Transverse colon (tissue), 4 donors: ENCODE data around the gene PIP5K1B. TPM values are rescaled to one million over a fixed set of nuclear protein-coding genes. Genes with fewer than 3 reads are reported as not detected.
A peak's percentile ranks its signal among the peaks of the same experiment; 100 is the strongest.

ENCODE experiments used
- DNase-seq: peaks from one replicate; pipeline ENCODE4 v3.0.0-alpha.2; 2019
- H3K27ac ChIP-seq, 4 donors: fragments of 200-600 bp; sonication (generic); 2 replicates each; pipeline ENCODE4 v1.5.1; 2016 to 2018; ENCODE audit warnings: inconsistent platforms in 4 of 4
- H3K27me3 ChIP-seq: fragments of 200-600 bp; sonication (generic); 2 replicates; pipeline ENCODE4 v1.5.1; 2017; ENCODE audit warnings: inconsistent platforms
- H3K36me3 ChIP-seq, 4 donors: fragments of 200-600 bp; sonication (generic); 2 replicates each; pipeline ENCODE4 v1.5.1; 2017 to 2019; ENCODE audit warnings: inconsistent platforms in 4 of 4
- H3K4me1 ChIP-seq, 4 donors: fragments of 200-600 bp; sonication (generic); 2 replicates each; pipeline ENCODE4 v1.5.1; 2017 to 2020; ENCODE audit warnings: inconsistent platforms in 4 of 4
- H3K4me3 ChIP-seq, 4 donors: fragments of 200-600 bp; sonication (generic); 1 replicate in 1 of 4; 2 replicates in 3 of 4; pipeline versions ENCODE4 v1.5.1 to v1.6.1; 2017 to 2019; ENCODE audit warnings: inconsistent platforms in 4 of 4
- H3K9me3 ChIP-seq, 2 donors: fragments of 200-600 bp; sonication (generic); 2 replicates each; pipeline ENCODE4 v1.5.1; 2017 to 2019; ENCODE audit warnings: inconsistent platforms in 2 of 2
- EP300 ChIP-seq: sonication (generic); formaldehyde crosslinking; IDR thresholded peaks from one replicate; pipeline ENCODE4 v1.6.1; 2017; ENCODE audit warnings: antibody characterized with exemption, low read depth
- POLR2A ChIP-seq: fragments of 450-650 bp; IDR thresholded peaks from one replicate; pipeline ENCODE4 v1.6.1; 2016; ENCODE audit warnings: antibody characterized with exemption, mild to moderate bottlenecking, moderate library complexity
- POLR2AphosphoS5 ChIP-seq, 3 donors: sonication (generic); formaldehyde crosslinking; IDR thresholded peaks; one replicate each; pipeline ENCODE4 v1.6.1; 2016; ENCODE audit warnings: antibody characterized with exemption in 3 of 3
- WGBS, 2 donors: methylation state at CpG; one replicate each; pipeline ENCODE4 v1.1.5; 2018; ENCODE audit warnings: low coverage in 1 of 2; 5-methylcytosine and 5-hydroxymethylcytosine counted together
- in situ Hi-C, 4 donors: fragments of 200-750 bp; cut with MboI; loops; one replicate each; pipeline versions ENCODE4 v1.15.0 to v1.15.1; 2017; ENCODE audit warnings: low sequenced_read_pairs in 3 of 4, low pct_ligation_motif_present in 1 of 4, low pct_unique_long_range_greater_than_20kb in 1 of 4
- intact Hi-C: fragments of 100-400 bp; cut with DNase I; formaldehyde crosslinking; loops from one replicate; pipeline ENCODE4 v1.15.1; 2023; ENCODE audit warnings: low total_unique reads
- total RNA-seq, 4 donors: library from RNA; depleted of rRNA; stranded (reverse); fragments of >200 nt; gene quantifications; one replicate each; pipeline ENCODE4 v1.1.0, GENCODE V29; 2016
- TF ChIP-seq, protein P1 (sequence below), 5 experiments: fragments of 200-600 bp in 3 of 5; fragments of 450-650 bp in 2 of 5; sonication (generic) in 3 of 5; IDR thresholded peaks; 1 replicate in 2 of 5; 2 replicates in 3 of 5; pipeline ENCODE4 v1.5.1; 2016 to 2017; ENCODE audit warnings: antibody characterized with exemption in 5 of 5, inconsistent platforms in 3 of 5, mild to moderate bottlenecking in 2 of 5, moderate library complexity in 1 of 5

Gene PIP5K1B
- total RNA-seq, 4 donors from 2014 or later = 45.6 to 104 (median 76.0) TPM

DNA sequence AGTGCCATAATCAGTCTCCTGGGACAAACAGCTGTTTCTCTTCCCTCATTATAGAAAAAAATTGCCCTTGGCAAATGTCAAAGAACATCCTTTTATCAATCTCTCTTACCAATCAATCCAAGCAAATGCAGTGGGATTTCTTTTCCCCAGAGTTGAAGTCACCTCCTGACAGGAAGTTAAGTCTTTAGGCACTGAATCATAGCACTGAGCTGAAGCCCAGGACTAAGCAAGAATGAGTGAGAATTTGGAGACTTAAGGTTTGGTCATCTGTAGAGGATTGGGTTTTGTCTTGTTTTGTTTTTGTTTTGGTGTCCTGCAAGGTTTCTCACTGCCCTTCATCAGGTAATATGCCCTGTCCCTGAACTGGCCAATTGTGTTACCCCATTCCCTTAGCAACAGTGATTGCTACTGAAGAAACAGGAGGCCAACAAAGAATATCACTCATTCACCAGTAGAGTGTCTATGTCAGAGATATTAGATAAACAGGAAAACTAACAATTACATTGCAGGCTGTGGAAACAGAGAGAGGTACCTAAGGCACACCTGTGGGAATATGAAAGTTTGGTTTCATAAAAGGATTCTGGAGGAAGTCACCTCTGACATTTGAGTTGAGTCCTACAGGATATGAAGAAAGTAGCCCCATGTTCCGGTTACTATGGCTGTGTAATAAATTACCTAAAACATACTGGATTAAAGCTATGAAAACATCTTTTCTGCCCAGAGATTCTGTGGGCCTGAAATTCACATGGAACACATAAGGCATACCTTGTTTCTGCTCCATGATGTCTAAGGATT, 326.0 kb downstream of the PIP5K1B start:
- Histone ChIP-seq H3K9me3 (no peaks in the 10 kb centered on the region), H3K4me1 (peaks cover 0 to 4% (median 2%) of the 10 kb centered on the region in 4 donors), H3K27ac (no peak overlapping the region), H3K27me3 (no peaks in the 10 kb centered on the region), H3K36me3 (no peaks in the 10 kb centered on the region), H3K4me3 (no peak overlapping the region)
- 81 to 100% methylated on average over 1 of the region's 1 CpG for WGBS, 2 donors
- no peak for DNase-seq
- TF ChIP-seq POLR2A (no peak), POLR2AphosphoS5 (IDR thresholded peaks at IDR 0.05) (no peak), EP300 (no peak)
- TF ChIP-seq, protein P1, sequence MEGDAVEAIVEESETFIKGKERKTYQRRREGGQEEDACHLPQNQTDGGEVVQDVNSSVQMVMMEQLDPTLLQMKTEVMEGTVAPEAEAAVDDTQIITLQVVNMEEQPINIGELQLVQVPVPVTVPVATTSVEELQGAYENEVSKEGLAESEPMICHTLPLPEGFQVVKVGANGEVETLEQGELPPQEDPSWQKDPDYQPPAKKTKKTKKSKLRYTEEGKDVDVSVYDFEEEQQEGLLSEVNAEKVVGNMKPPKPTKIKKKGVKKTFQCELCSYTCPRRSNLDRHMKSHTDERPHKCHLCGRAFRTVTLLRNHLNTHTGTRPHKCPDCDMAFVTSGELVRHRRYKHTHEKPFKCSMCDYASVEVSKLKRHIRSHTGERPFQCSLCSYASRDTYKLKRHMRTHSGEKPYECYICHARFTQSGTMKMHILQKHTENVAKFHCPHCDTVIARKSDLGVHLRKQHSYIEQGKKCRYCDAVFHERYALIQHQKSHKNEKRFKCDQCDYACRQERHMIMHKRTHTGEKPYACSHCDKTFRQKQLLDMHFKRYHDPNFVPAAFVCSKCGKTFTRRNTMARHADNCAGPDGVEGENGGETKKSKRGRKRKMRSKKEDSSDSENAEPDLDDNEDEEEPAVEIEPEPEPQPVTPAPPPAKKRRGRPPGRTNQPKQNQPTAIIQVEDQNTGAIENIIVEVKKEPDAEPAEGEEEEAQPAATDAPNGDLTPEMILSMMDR (IDR thresholded peaks at IDR 0.05) = no peak
- intact Hi-C loops (no loop called here), in situ Hi-C loops (no loop called here)

GRCh38 chr9:69034071-69034470, 329.0 kb downstream of the PIP5K1B start:
- TF ChIP-seq, protein P1 (IDR thresholded peaks at IDR 0.05) = no peak
- TF ChIP-seq EP300 (no peak), POLR2A (no peak), POLR2AphosphoS5 (IDR thresholded peaks at IDR 0.05) (no peak)
- H3K4me1 ChIP-seq = peaks cover 0 to 11% (median 8%) of the 10 kb centered on the region in 4 donors
- intact Hi-C loops = no loop called here
- no peaks in the 10 kb centered on the region for H3K9me3 ChIP-seq
- in situ Hi-C loops = no loop called here
- no peaks in the 10 kb centered on the region for H3K27me3 ChIP-seq
- no peak overlapping the region for H3K27ac ChIP-seq
- no peak overlapping the region for H3K4me3 ChIP-seq
- 48 to 54% methylated on average over 2 of the region's 2 CpGs for WGBS, 2 donors
- H3K36me3 ChIP-seq = no peaks in the 10 kb centered on the region
- no peak for DNase-seq

- TF ChIP-seq, protein P1 (IDR thresholded peaks at IDR 0.05) = peak; percentile 91 to 99 (median 98)
- TF ChIP-seq POLR2AphosphoS5 (IDR thresholded peaks at IDR 0.05) (peak in 2 of 3 donors; percentile 33 to 60), EP300 (no peak), POLR2A (peak; percentile 28)
- H3K27me3 ChIP-seq = no peaks in the 10 kb centered on the region
- no peaks in the 10 kb centered on the region for H3K36me3 ChIP-seq
- in situ Hi-C loops (no loop called here), intact Hi-C loops (no loop called here)
- WGBS, 2 donors = 0 to 1% methylated on average over 1 to 29 of the region's 75 CpGs
- H3K9me3 ChIP-seq = no peaks in the 10 kb centered on the region
- H3K4me3 ChIP-seq = peak within 1 kb of the TSS; percentile 60 to 73 (median 66)
- peak; percentile 88 for DNase-seq
- peak within 1 kb of the TSS; percentile 83 to 93 (median 88) for H3K27ac ChIP-seq
- peaks cover 0 to 11% (median 8%) of the 10 kb centered on the region in 4 donors for H3K4me1 ChIP-seq
These were observed 330.6 kb downstream of the PIP5K1B start, which contains the start of gene FXN for GRCh38 chr9:69035438-69036308. TSS of gene FXN (plus strand) at chr9:69035752. CDS start at chr9:69035783, 31 bp downstream.

DNA sequence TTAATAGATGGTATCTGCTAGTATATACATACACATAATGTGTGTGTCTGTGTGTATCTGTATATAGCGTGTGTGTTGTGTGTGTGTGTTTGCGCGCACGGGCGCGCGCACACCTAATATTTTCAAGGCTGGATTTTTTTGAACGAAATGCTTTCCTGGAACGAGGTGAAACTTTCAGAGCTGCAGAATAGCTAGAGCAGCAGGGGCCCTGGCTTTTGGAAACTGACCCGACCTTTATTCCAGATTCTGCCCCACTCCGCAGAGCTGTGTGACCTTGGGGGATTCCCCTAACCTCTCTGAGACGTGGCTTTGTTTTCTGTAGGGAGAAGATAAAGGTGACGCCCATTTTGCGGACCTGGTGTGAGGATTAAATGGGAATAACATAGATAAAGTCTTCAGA, 331.3 kb downstream of the PIP5K1B start:
- no peaks in the 10 kb centered on the region for H3K27me3 ChIP-seq
- intact Hi-C loops (no loop called here), in situ Hi-C loops (no loop called here)
- H3K36me3 ChIP-seq = no peaks in the 10 kb centered on the region
- peak overlapping the region; percentile 83 to 93 (median 88) for H3K27ac ChIP-seq
- DNase-seq = peak; percentile 13
- no peaks in the 10 kb centered on the region for H3K9me3 ChIP-seq
- H3K4me3 ChIP-seq = peak overlapping the region; percentile 60 to 73 (median 66)
- H3K4me1 ChIP-seq = peaks cover 0 to 11% (median 8%) of the 10 kb centered on the region in 4 donors
- TF ChIP-seq POLR2AphosphoS5 (IDR thresholded peaks at IDR 0.05) = no peak
- TF ChIP-seq, protein P1 (IDR thresholded peaks at IDR 0.05) = no peak
- no peak for TF ChIP-seq EP300
- TF ChIP-seq POLR2A = no peak
- WGBS, 2 donors = 2 to 16% methylated on average over 5 to 14 of the region's 14 CpGs
